ENCODE results near the gene MRPS7. TPM values are rescaled to one million over a fixed set of nuclear protein-coding genes. Genes with fewer than 3 reads are reported as not detected.

The MRPS7 gene
- total RNA-seq, 1 donor, result 27.1 TPM

GRCh38 chr17:75260641-75261335 is 891 bp upstream of the MRPS7 start:
- no peaks in the 10 kb centered on the region for H3K27me3 ChIP-seq (ENCODE audit: insufficient read depth, low read length)
- peak overlapping the region; percentile 94 for H3K4me3 ChIP-seq (ENCODE audit: low read length)
- peaks cover 50% of the 10 kb centered on the region for H3K4me1 ChIP-seq (ENCODE audit: insufficient read depth, low read length)
- H3K9me3 ChIP-seq (ENCODE audit: low read depth, low read length), result no peaks in the 10 kb centered on the region

GRCh38 chr17:75262112-75262606 is 480 bp downstream of the MRPS7 start:
- peak overlapping the region; percentile 94 for H3K4me3 ChIP-seq (ENCODE audit: low read length)
- H3K9me3 ChIP-seq (ENCODE audit: low read depth, low read length), result no peaks in the 10 kb centered on the region
- peaks cover 60% of the 10 kb centered on the region for H3K4me1 ChIP-seq (ENCODE audit: insufficient read depth, low read length)
- no peaks in the 10 kb centered on the region for H3K27me3 ChIP-seq (ENCODE audit: insufficient read depth, low read length)

- H3K9me3 ChIP-seq (ENCODE audit: low read depth, low read length), result no peaks in the 10 kb centered on the region
- peaks cover 69% of the 10 kb centered on the region for H3K4me1 ChIP-seq (ENCODE audit: insufficient read depth, low read length)
- H3K4me3 ChIP-seq (ENCODE audit: low read length), result no peak overlapping the region
- H3K27me3 ChIP-seq (ENCODE audit: insufficient read depth, low read length), result no peaks in the 10 kb centered on the region
Observed at GRCh38 chr17:75263055-75263454, 1.4 kb downstream of the MRPS7 start.

GRCh38 chr17:75265614-75266315 is 4.1 kb downstream of the MRPS7 start:
- H3K4me1 ChIP-seq (ENCODE audit: insufficient read depth, low read length), result peaks cover 69% of the 10 kb centered on the region
- no peak overlapping the region for H3K4me3 ChIP-seq (ENCODE audit: low read length)
- no peaks in the 10 kb centered on the region for H3K27me3 ChIP-seq (ENCODE audit: insufficient read depth, low read length)
- H3K9me3 ChIP-seq (ENCODE audit: low read depth, low read length), result no peaks in the 10 kb centered on the region

GRCh38 chr17:75266316-75267152 is 4.9 kb downstream of the MRPS7 start:
- Histone ChIP-seq H3K4me1 (ENCODE audit: insufficient read depth, low read length) (peaks cover 69% of the 10 kb centered on the region), H3K27me3 (ENCODE audit: insufficient read depth, low read length) (no peaks in the 10 kb centered on the region), H3K4me3 (ENCODE audit: low read length) (no peak overlapping the region), H3K9me3 (ENCODE audit: low read depth, low read length) (no peaks in the 10 kb centered on the region)

GRCh38 chr17:75267153-75267410 is 5.4 kb downstream of the MRPS7 start:
- H3K27me3 ChIP-seq (ENCODE audit: insufficient read depth, low read length), result no peaks in the 10 kb centered on the region
- no peaks in the 10 kb centered on the region for H3K9me3 ChIP-seq (ENCODE audit: low read depth, low read length)
- peaks cover 73% of the 10 kb centered on the region for H3K4me1 ChIP-seq (ENCODE audit: insufficient read depth, low read length)
- no peak overlapping the region for H3K4me3 ChIP-seq (ENCODE audit: low read length)

GRCh38 chr17:75267411-75268232 is 5.9 kb downstream of the MRPS7 start:
- Histone ChIP-seq H3K4me1 (ENCODE audit: insufficient read depth, low read length) (peaks cover 73% of the 10 kb centered on the region), H3K9me3 (ENCODE audit: low read depth, low read length) (no peaks in the 10 kb centered on the region), H3K27me3 (ENCODE audit: insufficient read depth, low read length) (no peaks in the 10 kb centered on the region), H3K4me3 (ENCODE audit: low read length) (no peak overlapping the region)

GRCh38 chr17:75269844-75270217 is 8.2 kb downstream of the MRPS7 start:
- Histone ChIP-seq H3K4me3 (ENCODE audit: low read length) (peak overlapping the region; percentile 93), H3K27me3 (ENCODE audit: insufficient read depth, low read length) (no peaks in the 10 kb centered on the region), H3K4me1 (ENCODE audit: insufficient read depth, low read length) (peaks cover 74% of the 10 kb centered on the region), H3K9me3 (ENCODE audit: low read depth, low read length) (no peaks in the 10 kb centered on the region)

GRCh38 chr17:75270218-75270965 is 8.7 kb downstream of the MRPS7 start:
- Histone ChIP-seq H3K27me3 (ENCODE audit: insufficient read depth, low read length) (no peaks in the 10 kb centered on the region), H3K9me3 (ENCODE audit: low read depth, low read length) (no peaks in the 10 kb centered on the region), H3K4me1 (ENCODE audit: insufficient read depth, low read length) (peaks cover 69% of the 10 kb centered on the region), H3K4me3 (ENCODE audit: low read length) (peak overlapping the region; percentile 93)

- Histone ChIP-seq H3K27me3 (ENCODE audit: insufficient read depth, low read length) (no peaks in the 10 kb centered on the region), H3K4me3 (ENCODE audit: low read length) (peak within 1 kb of the TSS; percentile 93), H3K9me3 (ENCODE audit: low read depth, low read length) (no peaks in the 10 kb centered on the region), H3K4me1 (ENCODE audit: insufficient read depth, low read length) (peaks cover 64% of the 10 kb centered on the region)
Observed at GRCh38 chr17:75270966-75271232, 9.2 kb downstream of the MRPS7 start, which contains the start of gene MIF4GD. MIF4GD (minus strand) TSS chr17:75271231; CDS start chr17:75270195, 1,036 bp downstream.

- Histone ChIP-seq H3K4me3 (ENCODE audit: low read length) (peak overlapping the region; percentile 93), H3K27me3 (ENCODE audit: insufficient read depth, low read length) (no peaks in the 10 kb centered on the region), H3K9me3 (ENCODE audit: low read depth, low read length) (no peaks in the 10 kb centered on the region), H3K4me1 (ENCODE audit: insufficient read depth, low read length) (peaks cover 59% of the 10 kb centered on the region)
Observed at GRCh38 chr17:75271233-75271954, 9.7 kb downstream of the MRPS7 start.

GRCh38 chr17:75271955-75272847 is 10.5 kb downstream of the MRPS7 start:
- peak overlapping the region; percentile 93 for H3K4me3 ChIP-seq (ENCODE audit: low read length)
- no peaks in the 10 kb centered on the region for H3K27me3 ChIP-seq (ENCODE audit: insufficient read depth, low read length)
- H3K9me3 ChIP-seq (ENCODE audit: low read depth, low read length), result no peaks in the 10 kb centered on the region
- H3K4me1 ChIP-seq (ENCODE audit: insufficient read depth, low read length), result peaks cover 51% of the 10 kb centered on the region

- Histone ChIP-seq H3K9me3 (ENCODE audit: low read depth, low read length) (no peaks in the 10 kb centered on the region), H3K4me3 (ENCODE audit: low read length) (no peak overlapping the region), H3K27me3 (ENCODE audit: insufficient read depth, low read length) (no peaks in the 10 kb centered on the region), H3K4me1 (ENCODE audit: insufficient read depth, low read length) (peaks cover 45% of the 10 kb centered on the region)
Observed at GRCh38 chr17:75272848-75273184, 11.1 kb downstream of the MRPS7 start.
